ENCODE data around the gene PARD3B.

Gene PARD3B

DNA sequence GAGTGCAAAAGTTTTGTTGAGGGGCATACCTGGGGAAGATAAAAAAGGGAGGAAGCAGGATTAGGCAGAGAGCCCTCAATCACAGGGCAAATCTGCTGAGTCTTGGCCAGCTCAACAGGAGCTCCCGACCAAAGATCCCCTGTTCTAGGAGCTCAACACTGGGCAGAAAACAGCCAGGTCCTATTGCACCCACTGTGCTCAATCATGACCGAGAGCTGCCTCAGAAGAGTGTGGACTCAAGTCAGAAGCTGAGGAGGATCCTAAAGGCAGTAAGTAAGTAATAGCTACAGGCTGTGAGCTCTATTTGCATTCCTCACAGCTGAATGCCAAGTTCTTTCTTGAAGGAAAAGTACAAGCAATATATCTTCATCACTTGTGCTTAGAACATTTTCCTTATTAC is 802.6 kb downstream of the PARD3B start:
- no peak for DNase-seq
- no peak overlapping the region for H3K27ac ChIP-seq
- in situ Hi-C loops (cut with HindIII; ENCODE audit: low pct_ligation_motif_present, low sequenced_read_pairs) = no loop called here
- no peak overlapping the region for H3K4me3 ChIP-seq (ENCODE audit: low read depth, low read length)
- no peaks in the 10 kb centered on the region for H3K27me3 ChIP-seq (replicated peaks)
- no peaks in the 10 kb centered on the region for H3K36me3 ChIP-seq (replicated peaks)
- no peak for TF ChIP-seq CTCF (IDR thresholded peaks at IDR 0.05; ENCODE audit: low read depth, low read length, missing control alignments)

- in situ Hi-C loops (cut with HindIII; ENCODE audit: low pct_ligation_motif_present, low sequenced_read_pairs) = no loop called here
- Histone ChIP-seq H3K27me3 (replicated peaks) (no peaks in the 10 kb centered on the region), H3K36me3 (replicated peaks) (no peaks in the 10 kb centered on the region), H3K27ac (no peak overlapping the region), H3K4me3 (ENCODE audit: low read depth, low read length) (no peak overlapping the region)
- DNase-seq = no peak
- TF ChIP-seq CTCF (IDR thresholded peaks at IDR 0.05; ENCODE audit: low read depth, low read length, missing control alignments) = no peak
These were observed 806.8 kb downstream of the PARD3B start for GRCh38 chr2:205352094-205352493.

DNA sequence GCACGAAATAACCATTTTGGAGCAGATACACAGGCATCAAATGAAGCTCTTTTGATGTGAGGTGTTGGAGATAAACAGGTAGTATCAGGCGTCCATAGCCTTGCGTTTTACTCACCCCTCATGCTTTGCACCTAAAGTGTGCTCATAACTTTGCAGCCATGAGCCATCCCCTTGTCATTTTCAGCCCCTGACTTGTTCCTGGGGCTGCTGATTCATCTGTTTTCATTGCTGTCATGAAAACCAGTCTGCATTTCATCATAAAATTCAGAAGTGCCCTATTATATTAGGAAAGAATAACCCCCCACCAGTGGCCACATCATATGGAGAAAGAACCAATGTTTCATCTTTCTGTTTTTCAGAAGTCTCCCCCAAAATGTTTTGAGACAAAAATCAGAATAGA is 807.3 kb downstream of the PARD3B start:
- TF ChIP-seq CTCF (IDR thresholded peaks at IDR 0.05; ENCODE audit: low read depth, low read length, missing control alignments) = no peak
- Histone ChIP-seq H3K27me3 (replicated peaks) (no peaks in the 10 kb centered on the region), H3K4me3 (ENCODE audit: low read depth, low read length) (no peak overlapping the region), H3K27ac (peak overlapping the region; percentile 18), H3K36me3 (replicated peaks) (no peaks in the 10 kb centered on the region)
- peak; percentile 64 for DNase-seq
- in situ Hi-C loops (cut with HindIII; ENCODE audit: low pct_ligation_motif_present, low sequenced_read_pairs) = no loop called here

DNA sequence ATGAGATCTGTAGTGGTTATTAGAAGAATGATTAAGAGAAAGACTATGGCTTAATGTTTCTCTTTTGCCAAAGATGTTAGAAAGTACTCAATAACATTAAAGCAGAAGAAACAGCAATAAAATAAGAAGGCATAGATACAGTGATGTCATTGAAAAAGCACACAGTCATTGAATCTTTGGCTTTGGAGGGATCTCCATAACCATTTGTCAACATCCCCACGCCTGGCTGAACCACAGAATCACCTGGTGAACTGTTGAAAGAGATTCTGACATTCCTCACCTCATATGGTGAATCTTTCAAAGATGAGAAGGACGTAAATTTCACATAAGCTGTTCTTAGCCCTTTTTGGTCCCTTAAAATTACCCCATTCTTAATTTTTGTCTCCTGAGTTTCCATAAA is 812.5 kb downstream of the PARD3B start:
- H3K27me3 ChIP-seq (replicated peaks) = no peaks in the 10 kb centered on the region
- H3K36me3 ChIP-seq (replicated peaks) = no peaks in the 10 kb centered on the region
- DNase-seq = no peak
- no peak overlapping the region for H3K27ac ChIP-seq
- H3K4me3 ChIP-seq (ENCODE audit: low read depth, low read length) = no peak overlapping the region
- in situ Hi-C loops (cut with HindIII; ENCODE audit: low pct_ligation_motif_present, low sequenced_read_pairs) = no loop called here
- no peak for TF ChIP-seq CTCF (IDR thresholded peaks at IDR 0.05; ENCODE audit: low read depth, low read length, missing control alignments)

DNA sequence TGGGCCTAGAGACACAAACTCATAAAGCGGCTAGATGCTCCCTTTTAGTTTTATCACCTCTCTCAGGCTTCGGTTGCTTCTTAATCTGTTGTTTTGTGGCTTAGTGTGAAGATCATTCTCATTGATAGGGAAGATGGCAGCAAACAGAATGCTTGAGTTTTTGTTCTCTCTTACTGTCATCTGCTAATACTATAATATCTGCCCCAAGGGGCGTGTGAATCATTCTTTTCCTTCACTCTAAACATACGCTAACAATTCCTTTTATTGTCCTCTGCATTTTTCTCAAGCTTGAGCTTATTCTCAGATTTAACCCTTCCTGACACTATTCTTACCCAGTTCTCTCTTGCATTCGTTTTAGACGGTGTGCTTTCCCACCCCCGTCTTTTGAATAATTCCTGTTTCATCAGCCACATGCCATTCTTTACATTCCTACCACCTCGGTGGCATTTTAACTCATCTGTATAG is 813.1 kb downstream of the PARD3B start:
- no peak overlapping the region for H3K27ac ChIP-seq
- no peak overlapping the region for H3K4me3 ChIP-seq (ENCODE audit: low read depth, low read length)
- TF ChIP-seq CTCF (IDR thresholded peaks at IDR 0.05; ENCODE audit: low read depth, low read length, missing control alignments) = no peak
- DNase-seq = peak; percentile 18
- H3K36me3 ChIP-seq (replicated peaks) = no peaks in the 10 kb centered on the region
- H3K27me3 ChIP-seq (replicated peaks) = no peaks in the 10 kb centered on the region
- in situ Hi-C loops (cut with HindIII; ENCODE audit: low pct_ligation_motif_present, low sequenced_read_pairs) = no loop called here

DNA sequence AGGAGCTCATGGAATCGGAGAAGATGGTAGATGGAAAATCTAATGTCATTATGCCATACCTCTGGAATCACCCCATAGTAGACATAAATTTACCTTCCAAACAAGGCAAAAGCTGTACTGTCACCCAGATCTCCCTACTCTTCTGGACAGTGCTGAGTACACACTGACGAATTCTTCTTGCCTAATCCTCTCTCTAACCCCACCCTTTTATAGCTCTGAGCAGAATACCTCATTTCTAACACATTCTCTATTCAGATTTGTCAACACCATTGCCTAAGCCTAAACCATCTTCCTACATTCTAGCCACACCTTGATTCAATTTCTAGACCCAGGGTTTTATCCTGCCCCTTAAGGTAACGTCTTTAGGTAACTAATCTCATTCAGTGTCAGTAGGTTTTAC is 816.0 kb downstream of the PARD3B start:
- Histone ChIP-seq H3K27me3 (replicated peaks) (no peaks in the 10 kb centered on the region), H3K4me3 (ENCODE audit: low read depth, low read length) (no peak overlapping the region), H3K27ac (no peak overlapping the region), H3K36me3 (replicated peaks) (no peaks in the 10 kb centered on the region)
- in situ Hi-C loops (cut with HindIII; ENCODE audit: low pct_ligation_motif_present, low sequenced_read_pairs) = no loop called here
- no peak for TF ChIP-seq CTCF (IDR thresholded peaks at IDR 0.05; ENCODE audit: low read depth, low read length, missing control alignments)
- no peak for DNase-seq

All from brain microvascular endothelial cell (primary cell).